Stimulated activated CD4-positive, alpha-beta T cell treated with anti-CD3 and anti-CD28 coated beads, Interleukin-12 subunit alpha, Interleukin-12 subunit beta, amount 100 ng/mL, for 4 hours (primary cell): Measurements from ENCODE around the gene MYCBP.
A peak's percentile ranks its signal among the peaks of the same experiment; 100 is the strongest.
"Not testable (repeated sequence)": the region's sequence is repeated elsewhere in the genome, so short reads cannot be mapped to it uniquely, and the experiment has no call there.

Experiments
- DNase-seq: peaks from one replicate; pipeline ENCODE4 v3.0.0-alpha.2; 2020

MYCBP gene

GRCh38 chr1:38873027-38873969 lies at the start of gene MYCBP:
Gene MYCBP, minus strand, starts transcription at chr1:38873348. Its CDS starts 43 bp downstream, at chr1:38873305.
- peak; percentile 95 for DNase-seq

GRCh38 chr1:38919130-38919529 lies 46.0 kb upstream of the MYCBP start:
- DNase-seq: no peak

- DNase-seq: no peak
Measured at GRCh38 chr1:38918568-38918967, 45.4 kb upstream of the MYCBP start.

GRCh38 chr1:38917772-38918171 lies 44.6 kb upstream of the MYCBP start:
- no peak for DNase-seq

- DNase-seq: no peak
Measured at GRCh38 chr1:38917337-38917736, 44.2 kb upstream of the MYCBP start.

- DNase-seq: no peak
Measured at GRCh38 chr1:38915352-38915948, 42.3 kb upstream of the MYCBP start.

GRCh38 chr1:38914908-38915307 lies 41.8 kb upstream of the MYCBP start:
- not testable (repeated sequence) for DNase-seq

- no peak for DNase-seq
Measured at GRCh38 chr1:38908821-38909220, 35.7 kb upstream of the MYCBP start.

GRCh38 chr1:38905985-38906384 lies 32.8 kb upstream of the MYCBP start:
- no peak for DNase-seq

- no peak for DNase-seq
Measured at GRCh38 chr1:38899560-38899959, 26.4 kb upstream of the MYCBP start.

- DNase-seq: no peak
Measured at GRCh38 chr1:38898653-38899230, 25.6 kb upstream of the MYCBP start.

- no peak for DNase-seq
Measured at GRCh38 chr1:38896169-38896568, 23.0 kb upstream of the MYCBP start.

- no peak for DNase-seq
Measured at GRCh38 chr1:38892976-38893375, 19.8 kb upstream of the MYCBP start.

- no peak for DNase-seq
Measured at GRCh38 chr1:38891753-38892152, 18.6 kb upstream of the MYCBP start.

- DNase-seq: no peak
Measured at GRCh38 chr1:38889589-38889988, 16.4 kb upstream of the MYCBP start.

GRCh38 chr1:38888423-38889333 lies 15.5 kb upstream of the MYCBP start:
- no peak for DNase-seq

GRCh38 chr1:38885092-38885491 lies 11.9 kb upstream of the MYCBP start:
- no peak for DNase-seq

GRCh38 chr1:38881487-38881886 lies 8.3 kb upstream of the MYCBP start, which contains the start of gene GJA9:
Gene GJA9, minus strand, starts transcription at chr1:38881587. Its CDS starts 5,489 bp downstream, at chr1:38876098.
- no peak for DNase-seq

GRCh38 chr1:38875811-38876210 lies 2.7 kb upstream of the MYCBP start:
- no peak for DNase-seq

- peak; percentile 31 for DNase-seq
Measured at GRCh38 chr1:38872401-38873026, 634 bp downstream of the MYCBP start.

GRCh38 chr1:38870996-38871395 lies 2.2 kb downstream of the MYCBP start:
- no peak for DNase-seq

- DNase-seq: no peak
Measured at GRCh38 chr1:38867208-38867607, 5.9 kb downstream of the MYCBP start.
